CD14-positive monocyte (primary cell): ENCODE measurements around the gene TPRG1. TPM values are rescaled to one million over a fixed set of nuclear protein-coding genes. Genes with fewer than 3 reads are reported as not detected.

ENCODE experiments used
- DNase-seq, 3 donors: peaks; one replicate each; pipeline ENCODE4 v3.0.0-alpha.2; 2011 to 2022
- H2AFZ ChIP-seq: 2 replicates; pipeline ENCODE4 v1.6.0; 2012; ENCODE audit warnings: mild to moderate bottlenecking, low read depth, low read length, inconsistent platforms; ENCODE audit not compliant: insufficient read depth, poor library complexity, severe bottlenecking
- H3K27ac ChIP-seq, 2 donors: 1 replicate in 1 of 2; 2 replicates in 1 of 2; pipeline ENCODE4 v1.5.1; 2012 to 2013; ENCODE audit warnings: low read length in 2 of 2, control low read depth in 1 of 2, inconsistent platforms in 1 of 2, low read depth in 1 of 2, mild to moderate bottlenecking in 1 of 2
- H3K27me3 ChIP-seq, 2 donors: one replicate each; pipeline versions ENCODE4 v1.6.0 to v1.6.1; 2011 to 2013; ENCODE audit warnings: low read length in 2 of 2; ENCODE audit not compliant: control insufficient read depth in 2 of 2, insufficient read depth in 2 of 2
- H3K36me3 ChIP-seq, 2 donors: replicated peaks in 1 of 2; 1 replicate in 1 of 2; 2 replicates in 1 of 2; pipeline versions ENCODE4 v1.5.1 to v1.6.1; 2012 to 2013; ENCODE audit warnings: low read length in 2 of 2, control low read depth in 1 of 2, inconsistent platforms in 1 of 2, mild to moderate bottlenecking in 1 of 2; ENCODE audit not compliant: insufficient read depth in 2 of 2, control insufficient read depth in 1 of 2
- H3K4me1 ChIP-seq, 2 donors: 1 replicate in 1 of 2; 2 replicates in 1 of 2; pipeline versions ENCODE4 v1.5.1 to v1.6.1; 2012 to 2013; ENCODE audit warnings: low read length in 2 of 2, control low read depth in 1 of 2, inconsistent platforms in 1 of 2, mild to moderate bottlenecking in 1 of 2, moderate library complexity in 1 of 2; ENCODE audit not compliant: insufficient read depth in 2 of 2, control insufficient read depth in 1 of 2
- H3K4me2 ChIP-seq: replicated peaks from 2 replicates; pipeline ENCODE3; 2012; ENCODE audit warnings: low read length, moderate library complexity, mild to moderate bottlenecking; ENCODE audit not compliant: poor library complexity, severe bottlenecking; ENCODE audit errors: extremely low read depth
- H3K4me3 ChIP-seq, 3 experiments: fragments of 200-600 bp in 1 of 3; sonication (generic) in 1 of 3; replicated peaks in 1 of 3; 1 replicate in 2 of 3; 2 replicates in 1 of 3; pipeline ENCODE4 v1.5.1; 2011 to 2013; ENCODE audit warnings: low read length in 3 of 3, mild to moderate bottlenecking in 3 of 3, control low read depth in 2 of 3, low read depth in 2 of 3, inconsistent platforms in 1 of 3, moderate library complexity in 1 of 3
- H3K79me2 ChIP-seq: 2 replicates; pipeline ENCODE4 v1.6.0; 2012; ENCODE audit warnings: mild to moderate bottlenecking, control low read depth, inconsistent platforms, low read length, moderate library complexity; ENCODE audit not compliant: insufficient read depth
- H3K9ac ChIP-seq: 2 replicates; pipeline ENCODE4 v1.6.0; 2017; ENCODE audit warnings: low read length, mild to moderate bottlenecking; ENCODE audit not compliant: insufficient read depth, poor library complexity, severe bottlenecking
- H3K9me3 ChIP-seq, 2 donors: replicated peaks in 1 of 2; 1 replicate in 1 of 2; 2 replicates in 1 of 2; pipeline versions ENCODE4 v1.5.1 to v1.6.1; 2012 to 2013; ENCODE audit warnings: low read length in 2 of 2, control low read depth in 1 of 2; ENCODE audit not compliant: control insufficient read depth in 1 of 2, insufficient read depth in 1 of 2
- H4K20me1 ChIP-seq: 2 replicates; pipeline ENCODE4 v1.6.0; 2012; ENCODE audit warnings: mild to moderate bottlenecking, low read length, control low read depth, moderate library complexity; ENCODE audit not compliant: insufficient read depth
- H3K27ac Mint-ChIP-seq, 7 donors: one replicate each; pipeline ENCODE4 v1.8.0; 2020; ENCODE audit warnings: mild to moderate bottlenecking in 7 of 7, mixed read lengths in 7 of 7, moderate library complexity in 6 of 7, inconsistent platforms in 2 of 7
- H3K27me3 Mint-ChIP-seq, 3 donors: one replicate each; pipeline ENCODE4 v1.8.0; 2021 to 2022; ENCODE audit warnings: low read depth in 3 of 3, mild to moderate bottlenecking in 3 of 3, mixed read lengths in 3 of 3, moderate library complexity in 3 of 3, inconsistent platforms in 1 of 3
- H3K36me3 Mint-ChIP-seq, 2 donors: one replicate each; pipeline ENCODE4 v1.8.0; 2020; ENCODE audit warnings: mixed read lengths in 2 of 2, inconsistent platforms in 1 of 2, mild to moderate bottlenecking in 1 of 2
- H3K4me1 Mint-ChIP-seq: one replicate; pipeline ENCODE4 v1.8.0; 2020; ENCODE audit warnings: mild to moderate bottlenecking, mixed read lengths
- H3K4me3 Mint-ChIP-seq, 2 donors: one replicate each; pipeline ENCODE4 v1.8.0; 2020; ENCODE audit warnings: mild to moderate bottlenecking in 2 of 2, mixed read lengths in 2 of 2, moderate library complexity in 1 of 2
- H3K9me3 Mint-ChIP-seq, 7 donors: one replicate each; pipeline ENCODE4 v1.8.0; 2020 to 2022; ENCODE audit warnings: mixed read lengths in 7 of 7, mild to moderate bottlenecking in 6 of 7, moderate library complexity in 6 of 7, inconsistent platforms in 2 of 7
- CTCF ChIP-seq: fragments of 200-600 bp; IDR thresholded peaks from one replicate; pipeline ENCODE4 v1.8.0; 2022; ENCODE audit warnings: antibody characterized with exemption, mild to moderate bottlenecking
- WGBS: methylation state at CpG from one replicate; pipeline ENCODE4 v1.1.5; 2013; ENCODE audit warnings: missing lambda C conversion rate; ENCODE audit not compliant: insufficient coverage; 5-methylcytosine and 5-hydroxymethylcytosine counted together
- intact Hi-C, 2 donors: fragments of 100-400 bp; cut with micrococcal nuclease; formaldehyde crosslinking; loops; one replicate each; pipeline versions ENCODE4 v1.15.0 to v1.15.1; 2023
- polyA plus RNA-seq, 3 donors: library from polyadenylated mRNA; depleted of rRNA in 1 of 3; unstranded in 2 of 3; stranded (reverse) in 1 of 3; fragments of 300-500 nt in 2 of 3; fragments of >200 nt in 1 of 3; fragmentation: Illumina TruSeq in 2 of 3; gene quantifications; 1 replicate in 2 of 3; 2 replicates in 1 of 3; pipeline ENCODE4 v1.2.3, GENCODE V29; 2012 to 2021

TPRG1 gene
- polyA plus RNA-seq, 3 donors, result 0.14 to 1.7 (median 0.55) TPM

DNA sequence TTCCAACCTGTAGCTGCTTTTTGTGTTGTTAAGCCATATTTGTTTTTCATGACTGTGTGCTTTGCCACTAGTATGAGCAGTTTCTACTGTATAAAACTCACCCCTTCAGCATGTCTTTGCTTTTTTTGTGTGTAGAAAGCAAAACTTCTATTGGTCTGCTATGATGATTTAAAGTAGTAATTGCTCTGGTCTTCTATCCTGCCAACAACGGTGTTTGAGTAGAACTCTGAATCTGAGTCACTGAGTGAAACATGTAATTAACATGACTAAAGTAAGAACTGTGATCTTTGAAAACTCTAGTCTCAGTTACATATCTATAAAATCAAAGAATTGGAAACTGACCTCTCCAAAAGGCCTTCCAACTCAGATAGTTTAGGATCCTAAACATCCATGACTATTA lies 133.6 kb downstream of the TPRG1 start:
- H3K4me2 ChIP-seq, result no peak overlapping the region
- Mint-ChIP-seq H3K27ac (no peak overlapping the region), H3K36me3 (no peaks in the 10 kb centered on the region), H3K4me3 (no peak overlapping the region), H3K9me3 (no peaks in the 10 kb centered on the region), H3K4me1 (no peaks in the 10 kb centered on the region), H3K27me3 (peaks cover 0 to 3% (median 0%) of the 10 kb centered on the region in 3 donors)
- no peaks in the 10 kb centered on the region for H3K27me3 ChIP-seq
- no peaks in the 10 kb centered on the region for H3K9me3 ChIP-seq
- no peak overlapping the region for H3K9ac ChIP-seq
- intact Hi-C loops, result no loop called here
- no CpG with 5 or more reads among the region's 1 CpG for WGBS
- TF ChIP-seq CTCF, result no peak
- no peak for DNase-seq
- H3K4me1 ChIP-seq, result no peaks in the 10 kb centered on the region
- no peak overlapping the region for H3K27ac ChIP-seq
- H3K36me3 ChIP-seq, result no peaks in the 10 kb centered on the region
- H3K4me3 ChIP-seq, result no peak overlapping the region
- no peak overlapping the region for H2AFZ ChIP-seq
- H3K79me2 ChIP-seq, result no peaks in the 10 kb centered on the region
- H4K20me1 ChIP-seq, result no peaks in the 10 kb centered on the region

- H3K27ac Mint-ChIP-seq, result no peak overlapping the region
- no peak overlapping the region for H2AFZ ChIP-seq
- H3K27me3 ChIP-seq, result no peaks in the 10 kb centered on the region
- H3K27me3 Mint-ChIP-seq, result peaks cover 0 to 2% (median 0%) of the 10 kb centered on the region in 3 donors
- no peak for TF ChIP-seq CTCF
- H3K4me3 ChIP-seq, result no peak overlapping the region
- no peaks in the 10 kb centered on the region for H3K9me3 ChIP-seq
- no peak overlapping the region for H3K27ac ChIP-seq
- no peak overlapping the region for H3K9ac ChIP-seq
- no peak for DNase-seq
- H3K4me3 Mint-ChIP-seq, result no peak overlapping the region
- no CpG with 5 or more reads among the region's 7 CpGs for WGBS
- H3K4me1 ChIP-seq, result no peaks in the 10 kb centered on the region
- no peaks in the 10 kb centered on the region for H3K4me1 Mint-ChIP-seq
- no peaks in the 10 kb centered on the region for H3K36me3 Mint-ChIP-seq
- H3K9me3 Mint-ChIP-seq, result peaks cover 0 to 2% (median 0%) of the 10 kb centered on the region in 7 donors
- H4K20me1 ChIP-seq, result no peaks in the 10 kb centered on the region
- intact Hi-C loops, result no loop called here
- no peak overlapping the region for H3K4me2 ChIP-seq
- H3K36me3 ChIP-seq, result no peaks in the 10 kb centered on the region
- no peaks in the 10 kb centered on the region for H3K79me2 ChIP-seq
Observed at GRCh38 chr3:189307963-189308362, 136.2 kb downstream of the TPRG1 start.
